HG03280 (cell line): ENCODE data around the gene RBMS1.

Experiments used
- ATAC-seq: cut with Tn5 transposase; IDR thresholded peaks from one replicate; pipeline ENCODE4 v1.9.1; 2021; ENCODE audit warnings: mild to moderate bottlenecking, moderate library complexity; ENCODE audit not compliant: unreplicated experiment

Gene RBMS1

GRCh38 chr2:160338901-160339685, 154.5 kb downstream of the RBMS1 start:
- no peak for ATAC-seq

- ATAC-seq: no peak
Observed at GRCh38 chr2:160337728-160338127, 155.9 kb downstream of the RBMS1 start.

GRCh38 chr2:160336635-160337034, 157.0 kb downstream of the RBMS1 start:
- ATAC-seq: no peak

GRCh38 chr2:160336105-160336504, 157.5 kb downstream of the RBMS1 start:
- ATAC-seq: no peak

- ATAC-seq: no peak
Observed at GRCh38 chr2:160335441-160335840, 158.2 kb downstream of the RBMS1 start.

- ATAC-seq: no peak
Observed at GRCh38 chr2:160334028-160334741, 159.4 kb downstream of the RBMS1 start.

GRCh38 chr2:160333324-160334027, 160.1 kb downstream of the RBMS1 start:
- no peak for ATAC-seq

- ATAC-seq: no peak
Observed at GRCh38 chr2:160332318-160332717, 161.3 kb downstream of the RBMS1 start.

GRCh38 chr2:160331258-160332025, 162.2 kb downstream of the RBMS1 start:
- no peak for ATAC-seq

- ATAC-seq: no peak
Observed at GRCh38 chr2:160328811-160329527, 164.6 kb downstream of the RBMS1 start.

GRCh38 chr2:160326786-160327185, 166.8 kb downstream of the RBMS1 start:
- no peak for ATAC-seq

- no peak for ATAC-seq
Observed at GRCh38 chr2:160325418-160325817, 168.2 kb downstream of the RBMS1 start.

- no peak for ATAC-seq
Observed at GRCh38 chr2:160324917-160325316, 168.7 kb downstream of the RBMS1 start.

GRCh38 chr2:160324161-160324800, 169.3 kb downstream of the RBMS1 start:
- no peak for ATAC-seq

- ATAC-seq: no peak
Observed at GRCh38 chr2:160322320-160322719, 171.3 kb downstream of the RBMS1 start.

- no peak for ATAC-seq
Observed at GRCh38 chr2:160321006-160321405, 172.6 kb downstream of the RBMS1 start.

- ATAC-seq: no peak
Observed at GRCh38 chr2:160319700-160320099, 173.9 kb downstream of the RBMS1 start.

- ATAC-seq: no peak
Observed at GRCh38 chr2:160318218-160318617, 175.4 kb downstream of the RBMS1 start.

- ATAC-seq: no peak
Observed at GRCh38 chr2:160317181-160318099, 176.2 kb downstream of the RBMS1 start.
